NCI-H2196 treated with DMSO at 0.1 percent for 48 hours (cell line): ENCODE measurements around the gene MSRB1.
"Not testable (repeated sequence)": the region's sequence is repeated elsewhere in the genome, so short reads cannot be mapped to it uniquely, and the experiment has no call there.

Source experiments
- DNase-seq: peaks from one replicate; lab custom pipeline; 2025; ENCODE audit not compliant: unreplicated experiment; lab: John Stamatoyannopoulos, UW

MSRB1 gene

DNA sequence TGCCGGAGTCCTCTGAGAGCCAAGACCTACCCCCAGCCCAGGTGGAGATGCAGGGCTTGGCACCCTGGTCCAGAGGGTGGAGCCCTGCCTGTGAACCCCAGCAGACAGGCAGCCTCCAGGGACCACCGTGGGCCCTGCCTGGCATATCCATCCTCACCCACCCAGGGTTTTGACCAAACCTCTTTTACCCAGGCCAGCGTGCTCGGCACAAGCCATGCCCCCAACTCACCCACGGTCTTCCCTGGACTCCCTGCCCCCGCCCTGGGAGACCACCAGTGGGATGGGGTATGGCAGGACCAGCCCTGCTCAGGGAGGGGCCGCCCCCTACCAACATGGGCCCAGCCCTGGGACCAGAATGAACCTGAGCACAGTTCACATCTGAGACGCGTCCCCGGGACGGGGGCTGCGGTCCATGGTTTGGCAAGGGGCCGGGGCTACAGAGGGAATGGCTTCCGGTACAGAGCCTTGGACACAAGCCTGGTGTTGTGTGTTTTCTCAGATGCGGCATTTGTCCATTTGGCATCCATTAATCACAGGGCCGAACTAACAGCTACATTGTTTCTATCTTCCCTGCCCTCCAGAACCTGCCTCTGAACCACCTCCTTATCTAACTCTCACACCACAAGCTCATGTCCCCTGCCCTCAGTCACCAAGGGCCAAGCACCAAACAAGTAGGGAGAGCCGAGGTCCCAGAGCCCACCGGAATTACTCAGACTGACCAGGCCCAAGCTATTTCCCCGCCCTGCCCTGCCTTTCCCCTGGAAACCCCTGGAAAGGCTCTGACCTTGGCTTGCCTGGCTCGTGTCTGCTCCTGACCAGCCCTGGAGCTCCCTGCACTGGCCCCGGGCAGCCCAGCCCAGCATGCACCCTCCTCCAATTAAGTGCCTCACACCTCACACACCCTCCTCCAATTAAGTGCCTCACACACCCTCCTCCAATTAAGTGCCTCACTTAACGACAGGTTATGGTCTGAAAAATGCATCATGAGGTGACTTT lies 38.9 kb downstream of the MSRB1 start:
- DNase-seq: no peak

GRCh38 chr16:1903220-1903574 lies 39.8 kb downstream of the MSRB1 start:
- no peak for DNase-seq

GRCh38 chr16:1902547-1903219 lies 40.3 kb downstream of the MSRB1 start:
- no peak for DNase-seq

DNA sequence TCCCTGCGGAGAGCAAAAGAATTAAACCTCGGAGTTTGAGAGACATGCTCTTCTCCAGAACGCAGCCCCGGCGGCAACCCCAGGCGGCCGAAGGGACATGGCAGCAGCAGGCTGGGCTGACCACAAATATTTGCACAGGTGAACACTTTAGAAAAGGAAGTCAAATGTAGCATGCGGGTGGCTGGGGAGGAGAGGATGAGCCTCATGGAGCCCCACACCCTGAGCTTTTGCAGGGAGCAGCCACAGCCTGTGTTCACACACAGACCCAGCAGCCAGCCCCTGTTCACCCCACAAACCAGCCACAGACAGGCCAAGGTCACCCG lies 42.6 kb downstream of the MSRB1 start:
- DNase-seq: no peak

DNA sequence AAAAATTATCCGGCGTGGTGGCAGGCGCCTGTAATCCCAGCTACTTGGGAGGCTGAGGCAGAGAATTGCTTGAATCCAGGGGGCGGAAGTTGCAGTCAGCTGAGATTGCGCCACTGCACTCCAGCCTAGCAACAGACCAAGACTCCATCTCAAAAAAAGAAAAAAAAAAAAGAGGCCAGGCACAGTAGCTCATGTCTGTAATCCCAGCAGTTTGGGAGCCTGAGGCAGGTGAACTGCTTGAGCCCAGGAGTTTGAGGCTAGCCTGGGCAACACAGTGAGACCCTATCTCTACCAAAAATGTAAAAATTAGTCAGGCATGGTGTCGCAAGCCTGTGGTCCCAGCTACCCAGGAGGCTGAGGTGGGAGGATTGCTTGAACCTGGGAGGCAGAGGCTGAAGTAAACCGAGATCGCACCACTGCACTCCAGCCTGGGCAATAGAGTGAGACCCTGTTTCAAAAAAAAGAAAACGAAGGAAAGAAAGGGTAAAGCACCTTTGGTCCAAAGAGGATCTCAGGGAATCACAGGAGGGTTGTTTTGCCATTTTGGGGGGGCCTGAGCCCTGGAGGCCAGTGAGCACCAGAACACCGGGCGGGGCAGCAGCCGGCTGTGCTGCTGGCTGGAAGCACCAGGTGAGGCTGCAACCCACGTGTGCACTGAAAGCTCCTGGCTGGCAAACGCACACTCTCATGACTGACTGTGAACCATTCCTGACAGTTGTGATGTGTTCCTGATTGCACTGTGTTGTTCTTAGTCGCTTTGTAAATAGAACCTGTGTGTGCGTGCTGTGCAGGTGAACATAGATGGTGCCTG lies 43.2 kb downstream of the MSRB1 start:
- DNase-seq: peak; percentile 73

GRCh38 chr16:1897692-1898091 lies 45.3 kb downstream of the MSRB1 start:
- not testable (repeated sequence) for DNase-seq

DNA sequence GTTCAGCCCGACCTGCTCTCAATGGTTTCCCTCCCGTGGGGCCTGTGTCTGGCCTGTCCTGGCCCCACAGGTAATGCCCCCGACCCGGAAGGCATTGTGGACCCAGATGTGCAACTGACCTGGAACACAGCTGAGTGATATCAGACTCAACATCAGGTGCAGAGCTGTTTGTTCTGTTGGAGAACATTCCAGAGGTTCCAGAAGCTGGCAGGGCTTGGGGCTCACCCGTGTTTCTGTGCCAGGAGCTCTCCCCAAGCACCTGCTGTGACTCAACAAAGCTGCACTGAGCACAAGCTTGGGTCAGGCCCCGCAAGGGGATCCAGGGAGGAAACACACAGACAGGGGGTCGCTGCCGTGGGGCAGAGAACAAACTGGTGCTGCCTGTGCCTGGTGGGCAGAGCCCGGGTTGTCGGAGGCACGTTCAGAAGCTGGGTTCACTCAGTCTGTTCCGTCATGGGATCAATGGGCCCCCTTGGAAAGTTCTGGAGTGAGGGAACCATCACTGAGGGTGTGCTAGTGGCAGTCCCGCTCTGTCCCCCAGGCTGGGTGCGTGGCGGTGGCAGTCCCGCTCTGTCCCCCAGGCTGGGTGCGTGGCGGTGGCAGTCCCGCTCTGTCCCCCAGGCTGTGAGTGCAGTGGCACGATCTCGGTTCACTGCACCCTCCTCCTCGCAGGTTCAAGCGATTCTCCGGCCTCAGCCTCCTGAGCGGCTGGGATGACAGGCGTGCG lies 46.9 kb downstream of the MSRB1 start:
- no peak for DNase-seq

DNA sequence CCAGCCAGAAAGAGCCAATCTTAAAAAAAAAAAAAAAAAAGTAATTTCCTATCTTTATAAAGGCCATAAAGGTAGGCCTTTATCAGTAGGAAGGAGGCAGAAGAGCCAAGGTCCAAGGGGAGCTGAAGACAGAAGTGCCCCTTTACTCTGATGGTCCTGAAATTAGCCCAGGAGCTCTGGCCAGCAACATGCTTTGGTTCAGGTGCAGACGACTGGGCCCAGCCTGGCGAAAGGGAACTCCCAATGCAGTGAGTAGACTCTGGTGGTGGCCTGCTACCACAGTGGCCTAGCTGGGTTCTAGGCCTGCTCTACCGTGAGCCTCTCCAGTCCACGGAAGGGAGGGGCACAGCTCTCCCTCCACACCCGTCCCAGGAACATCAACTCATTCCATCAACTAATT lies 47.9 kb downstream of the MSRB1 start:
- DNase-seq: no peak

DNA sequence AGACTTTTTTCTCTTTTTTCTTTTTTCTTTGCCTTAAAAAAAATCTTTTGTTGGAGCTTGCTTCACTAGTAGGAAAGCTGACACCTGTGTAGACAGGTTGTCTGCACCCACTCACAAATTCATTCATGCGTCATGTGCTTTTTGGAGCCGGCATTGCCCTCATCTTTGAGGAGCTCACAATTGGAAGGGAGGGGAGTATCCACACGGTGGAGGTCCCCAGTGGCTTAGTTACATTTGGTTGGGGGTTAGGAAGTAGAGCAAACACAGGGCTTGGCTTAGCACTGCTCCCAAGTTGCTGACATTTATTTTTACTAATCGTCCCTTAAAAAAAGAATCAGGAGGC lies 52.3 kb downstream of the MSRB1 start:
- no peak for DNase-seq

GRCh38 chr16:1890024-1890707 lies 52.8 kb downstream of the MSRB1 start:
- DNase-seq: no peak
